Esophagus squamous epithelium (tissue), 5 donors: ENCODE results near the gene RNASE8. TPM values are rescaled to one million over a fixed set of nuclear protein-coding genes. Genes with fewer than 3 reads are reported as not detected.

Experiments
- DNase-seq: peaks from one replicate; lab custom pipeline; 2025; lab: John Stamatoyannopoulos, UW
- H3K27ac ChIP-seq, 4 donors: fragments of 200-600 bp; sonication (generic); one replicate each; pipeline ENCODE4 v1.5.1; 2016 to 2019; ENCODE audit warnings: mild to moderate bottlenecking in 1 of 4
- H3K27me3 ChIP-seq, 4 donors: fragments of 200-600 bp; sonication (generic); 1 replicate in 3 of 4; 2 replicates in 1 of 4; pipeline versions ENCODE4 v1.5.1 to v1.6.0; 2017 to 2021; ENCODE audit warnings: antibody characterized with exemption in 1 of 4
- H3K36me3 ChIP-seq, 3 donors: fragments of 200-600 bp; sonication (generic); one replicate each; pipeline ENCODE4 v1.5.1; 2016 to 2019
- H3K4me1 ChIP-seq, 3 donors: fragments of 200-600 bp; sonication (generic); one replicate each; pipeline ENCODE4 v1.5.1; 2017 to 2019
- H3K4me3 ChIP-seq, 4 donors: fragments of 200-600 bp; sonication (generic); 1 replicate in 3 of 4; 2 replicates in 1 of 4; pipeline ENCODE4 v1.5.1; 2016 to 2019; ENCODE audit warnings: mild to moderate bottlenecking in 2 of 4, moderate library complexity in 1 of 4
- H3K9me3 ChIP-seq, 3 donors: fragments of 200-600 bp; sonication (generic); one replicate each; pipeline ENCODE4 v1.5.1; 2016 to 2019
- CTCF ChIP-seq, 6 experiments: fragments of 450-650 bp in 4 of 6; fragments of 200-600 bp in 2 of 6; sonication (generic) in 2 of 6; IDR thresholded peaks; one replicate each; pipeline ENCODE4 v1.5.1; 2016 to 2019; ENCODE audit warnings: antibody characterized with exemption in 6 of 6, mild to moderate bottlenecking in 4 of 6, moderate library complexity in 4 of 6
- POLR2A ChIP-seq, 4 donors: fragments of 450-650 bp; IDR thresholded peaks; one replicate each; pipeline ENCODE4 v1.6.1; 2017; ENCODE audit warnings: antibody characterized with exemption in 4 of 4, mild to moderate bottlenecking in 4 of 4, moderate library complexity in 3 of 4
- WGBS, 2 donors: methylation state at CpG; one replicate each; pipeline ENCODE4 v1.1.5; 2018; 5-methylcytosine and 5-hydroxymethylcytosine counted together
- intact Hi-C: fragments of 100-400 bp; cut with DNase I; formaldehyde crosslinking; loops from one replicate; pipeline ENCODE4 v1.15.0; 2022
- total RNA-seq, 4 donors: library from RNA; depleted of rRNA; stranded (reverse); fragments of >200 nt; gene quantifications; one replicate each; pipeline ENCODE4 v1.1.0, GENCODE V29; 2016
- donor health status: DM: yes; HTN: yes; CAD: no.

RNASE8 gene
- total RNA-seq, 4 donors from 2014 or later = not detected

DNA sequence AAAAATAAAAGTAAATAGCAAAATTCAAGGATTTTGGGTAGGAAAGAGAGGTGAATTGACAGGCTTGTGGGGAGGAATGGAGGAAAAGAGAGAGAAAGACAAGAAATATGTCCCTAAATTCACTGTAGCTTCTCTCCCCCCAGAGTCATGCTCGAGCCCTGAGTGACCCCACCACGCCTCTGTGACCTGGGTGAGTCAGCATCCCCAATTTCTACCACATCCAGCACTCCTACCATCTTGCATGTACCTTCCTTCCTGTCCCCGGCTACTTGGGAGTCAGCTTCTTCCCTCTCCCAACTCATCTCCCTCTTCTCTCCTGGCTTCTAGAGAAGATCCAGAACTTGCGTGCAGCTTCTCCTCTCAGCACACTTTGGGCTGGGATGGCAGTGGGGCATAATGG, 31.1 kb downstream of the RNASE8 start:
- no peaks in the 10 kb centered on the region for H3K9me3 ChIP-seq
- DNase-seq = no peak
- H3K4me1 ChIP-seq = peaks cover under 1 to 54% (median 13%) of the 10 kb centered on the region in 3 donors
- TF ChIP-seq CTCF (IDR thresholded peaks at IDR 0.05) (no peak), POLR2A (IDR thresholded peaks at IDR 0.05) (no peak)
- peaks cover 20 to 79% (median 25%) of the 10 kb centered on the region in 3 donors for H3K36me3 ChIP-seq
- H3K27me3 ChIP-seq = no peaks in the 10 kb centered on the region
- intact Hi-C loops = no loop called here
- H3K4me3 ChIP-seq = no peak overlapping the region
- no peak overlapping the region for H3K27ac ChIP-seq
- WGBS, 2 donors = 45 to 73% methylated on average over 4 of the region's 4 CpGs

- no peak for TF ChIP-seq POLR2A (IDR thresholded peaks at IDR 0.05)
- no peak for TF ChIP-seq CTCF (IDR thresholded peaks at IDR 0.05)
- no peaks in the 10 kb centered on the region for H3K27me3 ChIP-seq
- DNase-seq = no peak
- WGBS, 2 donors = 24 to 33% methylated on average over 1 of the region's 1 CpG
- peaks cover 6 to 60% (median 19%) of the 10 kb centered on the region in 3 donors for H3K4me1 ChIP-seq
- intact Hi-C loops = no loop called here
- no peak overlapping the region for H3K27ac ChIP-seq
- H3K9me3 ChIP-seq = no peaks in the 10 kb centered on the region
- H3K36me3 ChIP-seq = peaks cover 20 to 74% (median 25%) of the 10 kb centered on the region in 3 donors
- no peak overlapping the region for H3K4me3 ChIP-seq
Measured at GRCh38 chr14:21089271-21089670, 31.6 kb downstream of the RNASE8 start.

GRCh38 chr14:21089877-21090193, 32.2 kb downstream of the RNASE8 start:
- 78 to 87% methylated on average over 5 of the region's 5 CpGs for WGBS, 2 donors
- Histone ChIP-seq H3K27me3 (no peaks in the 10 kb centered on the region), H3K4me3 (no peak overlapping the region), H3K27ac (no peak overlapping the region), H3K36me3 (peaks cover 20 to 70% (median 25%) of the 10 kb centered on the region in 3 donors), H3K9me3 (no peaks in the 10 kb centered on the region), H3K4me1 (peaks cover 7 to 60% (median 21%) of the 10 kb centered on the region in 3 donors)
- intact Hi-C loops = loop anchor here (10.0 kb wide), 1 partner anchor 75 kb away; no protein-coding TSS in a partner anchor
- TF ChIP-seq CTCF (IDR thresholded peaks at IDR 0.05) (no peak), POLR2A (IDR thresholded peaks at IDR 0.05) (no peak)
- no peak for DNase-seq

GRCh38 chr14:21090194-21090939, 32.7 kb downstream of the RNASE8 start:
- 83 to 88% methylated on average over 9 of the region's 45 CpGs for WGBS, 2 donors
- H3K36me3 ChIP-seq = peaks cover 20 to 70% (median 25%) of the 10 kb centered on the region in 3 donors
- DNase-seq = no peak
- no peaks in the 10 kb centered on the region for H3K27me3 ChIP-seq
- H3K27ac ChIP-seq = no peak overlapping the region
- H3K9me3 ChIP-seq = no peaks in the 10 kb centered on the region
- H3K4me1 ChIP-seq = peaks cover 7 to 60% (median 18%) of the 10 kb centered on the region in 3 donors
- intact Hi-C loops = loop anchor here (10.0 kb wide), 1 partner anchor 76 kb away; no protein-coding TSS in a partner anchor
- H3K4me3 ChIP-seq = no peak overlapping the region
- TF ChIP-seq POLR2A (IDR thresholded peaks at IDR 0.05) (no peak), CTCF (IDR thresholded peaks at IDR 0.05) (peak in 5 of 6 experiments; percentile 12 to 52 (median 44))

DNA sequence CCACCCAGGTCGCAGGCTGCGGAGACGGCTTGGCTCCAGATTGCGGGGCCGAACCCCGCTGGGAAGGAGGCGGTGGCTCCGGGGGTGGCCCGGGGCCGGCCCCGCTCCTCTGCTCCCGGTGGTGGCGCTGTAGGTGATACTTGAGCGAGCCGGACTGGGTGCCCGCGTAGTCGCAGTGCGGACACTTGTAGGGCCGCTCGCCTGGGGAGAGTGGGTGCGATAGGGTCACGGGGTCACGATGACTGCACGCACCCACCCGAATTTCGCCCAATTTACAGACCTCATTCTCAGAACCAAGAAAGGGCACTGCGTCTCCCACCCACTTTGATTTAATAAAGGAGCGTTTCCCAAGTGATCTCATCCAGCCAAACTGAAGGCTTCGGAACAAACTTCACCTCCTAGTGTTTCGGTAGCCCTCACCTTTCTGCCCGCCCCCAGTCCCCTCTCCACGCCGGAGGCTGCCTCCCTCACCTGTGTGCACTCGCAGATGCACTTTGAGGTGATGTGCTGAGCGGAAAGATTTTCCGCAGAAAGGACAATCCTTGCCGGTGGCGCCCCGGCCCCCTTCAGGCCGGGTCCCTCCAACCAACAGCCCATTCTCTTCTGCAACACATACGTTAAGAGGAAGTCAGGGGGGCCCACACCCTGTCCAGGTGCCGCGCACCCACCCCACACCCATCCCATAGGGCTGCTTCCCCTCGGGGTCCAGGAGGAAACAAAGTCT, 33.5 kb downstream of the RNASE8 start:
- Histone ChIP-seq H3K9me3 (no peaks in the 10 kb centered on the region), H3K27me3 (no peaks in the 10 kb centered on the region), H3K27ac (no peak overlapping the region), H3K4me3 (no peak overlapping the region), H3K4me1 (peaks cover 7 to 63% (median 18%) of the 10 kb centered on the region in 3 donors), H3K36me3 (peaks cover 20 to 66% (median 25%) of the 10 kb centered on the region in 3 donors)
- no peak for TF ChIP-seq CTCF (IDR thresholded peaks at IDR 0.05)
- TF ChIP-seq POLR2A (IDR thresholded peaks at IDR 0.05) = no peak
- 84 to 87% methylated on average over 20 to 25 of the region's 45 CpGs for WGBS, 2 donors
- no peak for DNase-seq
- intact Hi-C loops = loop anchor here (10.0 kb wide), 1 partner anchor 76 kb away; no protein-coding TSS in a partner anchor
